Right renal cortex interstitium (tissue), 3 donors: ENCODE data around the gene ERBB2. TPM values are rescaled to one million over a fixed set of nuclear protein-coding genes. Genes with fewer than 3 reads are reported as not detected.
"Not testable (repeated sequence)": the region's sequence is repeated elsewhere in the genome, so short reads cannot be mapped to it uniquely, and the experiment has no call there.

Experiments
- DNase-seq, 3 donors: peaks; one replicate each; pipeline ENCODE4 v3.0.0-alpha.2; 2013; ENCODE audit warnings: low read depth in 3 of 3, low spot score in 2 of 3
- polyA plus RNA-seq, 3 donors: library from polyadenylated mRNA; unstranded; fragments of 120-200 nt; gene quantifications; one replicate each; pipeline ENCODE4 v1.2.1, GENCODE V29; 2013; ENCODE audit not compliant: insufficient read length in 3 of 3

ERBB2 gene
- polyA plus RNA-seq, 3 donors, result 174 to 185 (median 182) TPM

- no peak for DNase-seq
These were observed 22.8 kb upstream of the ERBB2 start for GRCh38 chr17:39677072-39677471.

GRCh38 chr17:39677542-39678339, 22.1 kb upstream of the ERBB2 start:
- no peak for DNase-seq

GRCh38 chr17:39678340-39679116, 21.3 kb upstream of the ERBB2 start:
- DNase-seq, result no peak

GRCh38 chr17:39679521-39680192, 20.2 kb upstream of the ERBB2 start:
- DNase-seq, result no peak

GRCh38 chr17:39683295-39683939, 16.4 kb upstream of the ERBB2 start:
- DNase-seq, result no peak

GRCh38 chr17:39684369-39685192, 15.3 kb upstream of the ERBB2 start:
- DNase-seq, result no peak

GRCh38 chr17:39687101-39687545, 12.7 kb upstream of the ERBB2 start:
- DNase-seq, result no peak

- peak in 2 of 3 donors; percentile 86 for DNase-seq
These were observed 12.1 kb upstream of the ERBB2 start, which contains the start of gene PGAP3 for GRCh38 chr17:39687546-39688474. TSS of gene PGAP3 (minus strand) at chr17:39688057. CDS start at chr17:39688014, 43 bp downstream.

GRCh38 chr17:39688475-39688835, 11.4 kb upstream of the ERBB2 start:
- no peak for DNase-seq

- DNase-seq, result no peak
These were observed 10.9 kb upstream of the ERBB2 start for GRCh38 chr17:39688945-39689344.

GRCh38 chr17:39694593-39694992, 5.3 kb upstream of the ERBB2 start:
- DNase-seq, result no peak

- DNase-seq, result no peak
These were observed 4.8 kb upstream of the ERBB2 start for GRCh38 chr17:39695089-39695474.

- DNase-seq, result no peak
These were observed 3.1 kb upstream of the ERBB2 start for GRCh38 chr17:39696731-39697130.

- no peak for DNase-seq
These were observed 1.9 kb upstream of the ERBB2 start for GRCh38 chr17:39697961-39698360.

GRCh38 chr17:39699157-39699817, 577 bp upstream of the ERBB2 start:
- not testable (repeated sequence) for DNase-seq

- peak in 1 of 3 donors; percentile 47 for DNase-seq
These were observed 504 bp downstream of the ERBB2 start for GRCh38 chr17:39700148-39700987.

- DNase-seq, result no peak
These were observed 1.3 kb downstream of the ERBB2 start for GRCh38 chr17:39701012-39701783.
